KMS-11 (cell line): ENCODE measurements around the gene KMT2E.

Experiments used
- H2AFZ ChIP-seq: fragments of 200-600 bp; sonication (generic); 2 replicates; pipeline ENCODE4 v1.6.1; 2016; ENCODE audit warnings: antibody characterized with exemption, mixed run types, low read depth
- H3K27ac ChIP-seq: fragments of 200-600 bp; sonication (generic); 2 replicates; pipeline ENCODE4 v1.6.1; 2016; ENCODE audit warnings: mild to moderate bottlenecking, mixed run types
- H3K27me3 ChIP-seq: fragments of 200-600 bp; sonication (generic); 2 replicates; pipeline ENCODE4 v1.6.1; 2017; ENCODE audit warnings: mild to moderate bottlenecking, low read depth, mixed run types, moderate library complexity; ENCODE audit not compliant: insufficient read depth
- H3K36me3 ChIP-seq: fragments of 200-600 bp; sonication (generic); 2 replicates; pipeline ENCODE4 v1.6.1; 2017; ENCODE audit warnings: mild to moderate bottlenecking, mixed run types; ENCODE audit not compliant: insufficient read depth
- H3K4me1 ChIP-seq: fragments of 200-600 bp; sonication (generic); 2 replicates; pipeline ENCODE4 v1.6.1; 2016; ENCODE audit warnings: mild to moderate bottlenecking, low read depth, mixed run types; ENCODE audit not compliant: poor library complexity, severe bottlenecking
- H3K4me2 ChIP-seq: fragments of 200-600 bp; sonication (generic); 2 replicates; pipeline ENCODE4 v1.7.0; 2016; ENCODE audit warnings: mild to moderate bottlenecking, mixed run types
- H3K4me3 ChIP-seq: fragments of 200-600 bp; sonication (generic); IDR thresholded peaks from 2 replicates; pipeline ENCODE4 v1.6.1; 2017; ENCODE audit warnings: low read depth, low read length, mixed read lengths; ENCODE audit not compliant: insufficient read depth
- H3K79me2 ChIP-seq: fragments of 200-600 bp; sonication (generic); 2 replicates; pipeline ENCODE4 v1.6.1; 2016; ENCODE audit warnings: low read depth, mixed run types; ENCODE audit not compliant: insufficient read depth
- H3K9ac ChIP-seq: fragments of 200-600 bp; sonication (generic); 2 replicates; pipeline ENCODE4 v1.6.1; 2016; ENCODE audit warnings: mild to moderate bottlenecking, mixed run types
- H4K20me1 ChIP-seq: fragments of 200-600 bp; sonication (generic); 2 replicates; pipeline ENCODE4 v1.6.1; 2016; ENCODE audit warnings: mild to moderate bottlenecking, mixed run types; ENCODE audit not compliant: insufficient read depth
- TF ChIP-seq, protein P1 (sequence below): fragments of 200-600 bp; sonication (generic); conservative IDR thresholded peaks from 2 replicates; pipeline ENCODE4 v1.6.1; 2017; ENCODE audit warnings: low read depth, mild to moderate bottlenecking, antibody characterized with exemption, low read length, moderate library complexity, mixed read lengths

Gene KMT2E

GRCh38 chr7:105021967-105022366, 8.0 kb downstream of the KMT2E start:
- peak overlapping the region; percentile 7; the same call in 1 of the 2 replicates for H3K4me2 ChIP-seq

DNA sequence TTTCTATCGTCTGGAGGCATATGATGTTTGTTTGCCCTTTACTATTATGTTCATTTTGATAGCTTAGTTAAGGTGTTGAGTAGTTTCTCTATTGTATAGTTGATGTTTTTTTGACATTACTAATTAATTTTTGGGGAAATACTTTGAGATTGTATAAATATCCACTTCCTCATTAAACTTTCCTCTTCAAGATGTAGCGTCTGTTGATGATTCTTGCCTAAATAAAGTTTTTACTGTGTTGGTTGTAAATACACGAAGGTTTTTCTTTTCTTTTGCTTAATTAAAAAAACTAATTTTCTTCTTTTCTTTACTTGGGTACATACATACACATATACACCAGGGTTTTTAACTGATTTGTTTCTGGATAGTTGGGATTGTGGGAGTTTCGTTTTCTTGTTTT, 8.5 kb downstream of the KMT2E start:
- Histone ChIP-seq H3K4me3 (no peak overlapping the region), H4K20me1 (peaks cover 93% of the 10 kb centered on the region), H3K27me3 (no peaks in the 10 kb centered on the region), H2AFZ (no peak overlapping the region), H3K4me1 (peaks cover 98% of the 10 kb centered on the region), H3K9ac (no peak overlapping the region), H3K79me2 (peaks cover 100% of the 10 kb centered on the region), H3K36me3 (no peaks in the 10 kb centered on the region), H3K27ac (no peak overlapping the region), H3K4me2 (0 out of 2 replicates have a peak overlapping the region, but pooled peaks have one; percentile 0)
- TF ChIP-seq, protein P1, sequence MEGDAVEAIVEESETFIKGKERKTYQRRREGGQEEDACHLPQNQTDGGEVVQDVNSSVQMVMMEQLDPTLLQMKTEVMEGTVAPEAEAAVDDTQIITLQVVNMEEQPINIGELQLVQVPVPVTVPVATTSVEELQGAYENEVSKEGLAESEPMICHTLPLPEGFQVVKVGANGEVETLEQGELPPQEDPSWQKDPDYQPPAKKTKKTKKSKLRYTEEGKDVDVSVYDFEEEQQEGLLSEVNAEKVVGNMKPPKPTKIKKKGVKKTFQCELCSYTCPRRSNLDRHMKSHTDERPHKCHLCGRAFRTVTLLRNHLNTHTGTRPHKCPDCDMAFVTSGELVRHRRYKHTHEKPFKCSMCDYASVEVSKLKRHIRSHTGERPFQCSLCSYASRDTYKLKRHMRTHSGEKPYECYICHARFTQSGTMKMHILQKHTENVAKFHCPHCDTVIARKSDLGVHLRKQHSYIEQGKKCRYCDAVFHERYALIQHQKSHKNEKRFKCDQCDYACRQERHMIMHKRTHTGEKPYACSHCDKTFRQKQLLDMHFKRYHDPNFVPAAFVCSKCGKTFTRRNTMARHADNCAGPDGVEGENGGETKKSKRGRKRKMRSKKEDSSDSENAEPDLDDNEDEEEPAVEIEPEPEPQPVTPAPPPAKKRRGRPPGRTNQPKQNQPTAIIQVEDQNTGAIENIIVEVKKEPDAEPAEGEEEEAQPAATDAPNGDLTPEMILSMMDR: no peak

More at GRCh38 chr7:105021967-105022366, 8.0 kb downstream of the KMT2E start:
- no peaks in the 10 kb centered on the region for H3K36me3 ChIP-seq
- H3K27ac ChIP-seq: no peak overlapping the region
- TF ChIP-seq, protein P1: no peak
- no peak overlapping the region for H2AFZ ChIP-seq
- no peaks in the 10 kb centered on the region for H3K27me3 ChIP-seq
- peaks cover 98% of the 10 kb centered on the region for H3K4me1 ChIP-seq
- H4K20me1 ChIP-seq: peaks cover 93% of the 10 kb centered on the region
- H3K9ac ChIP-seq: no peak overlapping the region
- H3K4me3 ChIP-seq: no peak overlapping the region
- H3K79me2 ChIP-seq: peaks cover 100% of the 10 kb centered on the region

- TF ChIP-seq, protein P1: no peak
- H3K79me2 ChIP-seq: peaks cover 100% of the 10 kb centered on the region
- no peaks in the 10 kb centered on the region for H3K27me3 ChIP-seq
- peak overlapping the region; percentile 0; the same call in 1 of the 2 replicates for H3K27ac ChIP-seq
- H3K4me1 ChIP-seq: peaks cover 97% of the 10 kb centered on the region
- no peak overlapping the region; the same call in 1 of the 2 replicates for H3K4me2 ChIP-seq
- H4K20me1 ChIP-seq: peaks cover 94% of the 10 kb centered on the region
- H3K36me3 ChIP-seq: no peaks in the 10 kb centered on the region
- no peak overlapping the region for H3K4me3 ChIP-seq
- H2AFZ ChIP-seq: no peak overlapping the region
- H3K9ac ChIP-seq: no peak overlapping the region
Measured at GRCh38 chr7:105024734-105025133, 10.7 kb downstream of the KMT2E start.

DNA sequence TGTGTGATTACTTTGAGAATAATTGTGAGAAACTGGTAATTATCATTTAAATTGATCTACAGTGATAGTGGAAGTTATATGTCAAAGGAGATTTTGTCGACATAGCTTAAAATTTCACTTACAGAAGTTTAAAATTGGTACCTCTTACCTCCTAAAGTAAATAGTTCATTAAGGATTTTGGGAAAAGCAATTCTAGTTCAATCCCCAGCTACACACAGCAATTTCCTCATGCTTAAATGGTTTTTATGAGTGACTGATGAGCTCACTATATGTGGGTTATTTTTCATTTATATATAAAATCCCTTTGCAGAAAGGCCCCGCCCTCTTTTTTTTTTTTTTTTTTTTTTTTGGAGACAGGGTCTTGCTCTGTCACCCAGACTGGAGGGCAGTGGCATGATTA, 12.7 kb downstream of the KMT2E start:
- H3K36me3 ChIP-seq: no peaks in the 10 kb centered on the region
- no peak overlapping the region for H3K27ac ChIP-seq
- H3K79me2 ChIP-seq: peaks cover 100% of the 10 kb centered on the region
- H3K27me3 ChIP-seq: no peaks in the 10 kb centered on the region
- no peak overlapping the region for H3K9ac ChIP-seq
- peaks cover 77% of the 10 kb centered on the region for H3K4me1 ChIP-seq
- no peak overlapping the region for H3K4me2 ChIP-seq
- H4K20me1 ChIP-seq: peaks cover 91% of the 10 kb centered on the region
- TF ChIP-seq, protein P1: no peak
- H2AFZ ChIP-seq: no peak overlapping the region
- H3K4me3 ChIP-seq: no peak overlapping the region
